Ovary (tissue), 9 donors: ENCODE measurements around the gene SULF2. TPM values are rescaled to one million over a fixed set of nuclear protein-coding genes. Genes with fewer than 3 reads are reported as not detected.

Experiments
- DNase-seq, 5 donors: peaks; one replicate each; pipeline ENCODE4 v3.0.0-alpha.2; 2019 to 2020
- H3K27ac ChIP-seq, 2 donors: fragments of 200-600 bp; one replicate each; pipeline versions ENCODE4 v1.5.1 to v1.8.0; 2019 to 2022
- H3K27me3 ChIP-seq: fragments of 200-600 bp; one replicate; pipeline ENCODE4 v1.8.0; 2022
- H3K36me3 ChIP-seq: fragments of 200-600 bp; sonication (generic); one replicate; pipeline ENCODE4 v1.5.1; 2019
- H3K4me1 ChIP-seq: one replicate; pipeline ENCODE4 v1.8.1; 2013; ENCODE audit warnings: mild to moderate bottlenecking, moderate library complexity; ENCODE audit not compliant: insufficient read depth
- H3K4me3 ChIP-seq: fragments of 200-600 bp; sonication (generic); one replicate; pipeline ENCODE4 v1.5.1; 2017
- H3K9me3 ChIP-seq, 2 donors: fragments of 200-600 bp in 1 of 2; sonication (generic) in 1 of 2; one replicate each; pipeline versions ENCODE4 v1.5.1 to v1.8.1; 2013 to 2019; ENCODE audit warnings: mild to moderate bottlenecking in 1 of 2, moderate library complexity in 1 of 2
- CTCF ChIP-seq, 3 donors: fragments of 450-650 bp in 2 of 3; fragments of 200-600 bp in 1 of 3; IDR thresholded peaks; one replicate each; pipeline versions ENCODE4 v1.5.1 to v1.8.0; 2016 to 2022; ENCODE audit warnings: antibody characterized with exemption in 3 of 3, mild to moderate bottlenecking in 1 of 3
- EP300 ChIP-seq: sonication (generic); formaldehyde crosslinking; IDR thresholded peaks from one replicate; pipeline ENCODE4 v1.6.1; 2017; ENCODE audit warnings: antibody characterized with exemption
- POLR2A ChIP-seq: fragments of 450-650 bp; IDR thresholded peaks from one replicate; pipeline ENCODE4 v1.6.1; 2017; ENCODE audit warnings: antibody characterized with exemption, mild to moderate bottlenecking, moderate library complexity
- WGBS, 3 donors: extraction: QIAGEN DNeasy Blood & Tissue Kit in 1 of 3; methylation state at CpG; one replicate each; pipeline versions ENCODE4 v1.1.5 to v1.1.7; 2013 to 2017; 5-methylcytosine and 5-hydroxymethylcytosine counted together
- intact Hi-C, 4 donors: fragments of 100-400 bp; cut with DNase I; formaldehyde crosslinking; loops; one replicate each; pipeline versions ENCODE4 v1.11.0 to v1.15.1; 2022 to 2023
- polyA plus RNA-seq, 2 donors: library from polyadenylated mRNA; stranded (reverse); fragments of 200-250 nt in 1 of 2; fragments of 350-450 nt in 1 of 2; fragmentation: Illumina TruSeq in 1 of 2; extraction: RNeasy Lipid Tissue Mini Kit (QIAGEN cat#74804) in 1 of 2; gene quantifications; one replicate each; pipeline ENCODE4 v1.2.3, GENCODE V29; 2013 to 2014
- total RNA-seq, 7 donors: library from RNA; depleted of rRNA in 2 of 7; stranded (reverse); fragments of >200 nt in 2 of 7; fragmentation: NEBNext Ultra II Directional in 3 of 7; extraction: Animal tissue kit (Norgen Biotek cat#: 25700) in 3 of 7; gene quantifications; one replicate each; pipeline versions ENCODE4 v1.1.0 to v1.2.4, GENCODE V29; 2016 to 2023
- donor health status: DM: no; HTN: no; CAD: no; lungs with moderate emphysema.
- donor health status: DM: no; HTN: no; CAD: no.
- donor health status: Bipolar disorder and iron deficiency.
- donor health status: DM: yes; HTN: yes; CAD: no.
- donor health status: DM: no; HTN: no; CAD: no.
- donor health status: DM: yes; HTN: yes; CAD: no.

The SULF2 gene
- total and polyA plus RNA-seq, 9 donors, result 128 to 423 (median 362) TPM

GRCh38 chr20:47623206-47623605 is 162.1 kb downstream of the SULF2 start:
- TF ChIP-seq CTCF (IDR thresholded peaks at IDR 0.05) (no peak), POLR2A (no peak), EP300 (no peak)
- 64 to 72% (median 67%) methylated on average over 2 of the region's 2 CpGs for WGBS, 3 donors
- Histone ChIP-seq H3K4me1 (no peaks in the 10 kb centered on the region), H3K27me3 (no peaks in the 10 kb centered on the region), H3K9me3 (no peaks in the 10 kb centered on the region), H3K36me3 (no peaks in the 10 kb centered on the region), H3K4me3 (no peak overlapping the region), H3K27ac (no peak overlapping the region)
- no peak for DNase-seq
- intact Hi-C loops, result loop anchor here in 3 of 4 donors (5.0 to 10.0 kb wide), 2 partner anchors 348 to 426 kb away; no protein-coding TSS in a partner anchor

- no peaks in the 10 kb centered on the region for H3K4me1 ChIP-seq
- intact Hi-C loops, result loop anchor here in 3 of 4 donors (5.0 to 10.0 kb wide), 2 partner anchors 347 to 425 kb away; no protein-coding TSS in a partner anchor
- WGBS, 3 donors, result 92 to 94% (median 94%) methylated on average over 9 of the region's 9 CpGs
- no peaks in the 10 kb centered on the region for H3K9me3 ChIP-seq
- TF ChIP-seq POLR2A (no peak), EP300 (no peak), CTCF (IDR thresholded peaks at IDR 0.05) (no peak)
- no peaks in the 10 kb centered on the region for H3K27me3 ChIP-seq
- H3K4me3 ChIP-seq, result no peak overlapping the region
- no peak overlapping the region for H3K27ac ChIP-seq
- no peaks in the 10 kb centered on the region for H3K36me3 ChIP-seq
- DNase-seq, result no peak
Observed at GRCh38 chr20:47622118-47622665, 163.1 kb downstream of the SULF2 start.

GRCh38 chr20:47620808-47621805 is 164.2 kb downstream of the SULF2 start:
- WGBS, 3 donors, result 47 to 48% (median 48%) methylated on average over 8 of the region's 8 CpGs
- no peak overlapping the region for H3K27ac ChIP-seq
- TF ChIP-seq CTCF (IDR thresholded peaks at IDR 0.05) (peak; percentile 65 to 78 (median 66)), EP300 (no peak), POLR2A (no peak)
- no peaks in the 10 kb centered on the region for H3K4me1 ChIP-seq
- intact Hi-C loops, result loop anchor here in 3 of 4 donors (2.0 to 10.0 kb wide), 3 partner anchors 236 to 424 kb away; no protein-coding TSS in a partner anchor
- no peak for DNase-seq
- no peak overlapping the region for H3K4me3 ChIP-seq
- H3K9me3 ChIP-seq, result no peaks in the 10 kb centered on the region
- no peaks in the 10 kb centered on the region for H3K36me3 ChIP-seq
- no peaks in the 10 kb centered on the region for H3K27me3 ChIP-seq

- H3K36me3 ChIP-seq, result no peaks in the 10 kb centered on the region
- H3K27ac ChIP-seq, result no peak overlapping the region
- no peaks in the 10 kb centered on the region for H3K4me1 ChIP-seq
- H3K27me3 ChIP-seq, result no peaks in the 10 kb centered on the region
- no peak overlapping the region for H3K4me3 ChIP-seq
- no peaks in the 10 kb centered on the region for H3K9me3 ChIP-seq
- TF ChIP-seq EP300, result no peak
- 91 to 96% (median 92%) methylated on average over 6 of the region's 6 CpGs for WGBS, 3 donors
- intact Hi-C loops, result loop anchor here in 1 of 4 donors (10.0 kb wide), 1 partner anchor 234 kb away; no protein-coding TSS in a partner anchor
- DNase-seq, result no peak
Observed at GRCh38 chr20:47618479-47618878, 166.8 kb downstream of the SULF2 start.
